HG02642 (cell line): Measurements from ENCODE around the gene RIMS3.
A peak's percentile ranks its signal among the peaks of the same experiment; 100 is the strongest.

Experiments used
- ATAC-seq: cut with Tn5 transposase; IDR thresholded peaks from one replicate; pipeline ENCODE4 v1.9.1; 2021; ENCODE audit warnings: mild to moderate bottlenecking; ENCODE audit not compliant: unreplicated experiment, poor library complexity

RIMS3 gene

GRCh38 chr1:40692429-40692895 is 27.0 kb upstream of the RIMS3 start:
- ATAC-seq = no peak

GRCh38 chr1:40691538-40692428 is 26.3 kb upstream of the RIMS3 start, which contains the start of gene NFYC:
Gene NFYC (plus strand): TSS chr1:40691704. CDS start chr1:40738844, 47,140 bp downstream.
- ATAC-seq = peak; percentile 84

- ATAC-seq = no peak
Measured at GRCh38 chr1:40690771-40691537, 25.5 kb upstream of the RIMS3 start.

- ATAC-seq = no peak
Measured at GRCh38 chr1:40689737-40690136, 24.3 kb upstream of the RIMS3 start.

- ATAC-seq = no peak
Measured at GRCh38 chr1:40687661-40688060, 22.2 kb upstream of the RIMS3 start.

- ATAC-seq = no peak
Measured at GRCh38 chr1:40687059-40687458, 21.6 kb upstream of the RIMS3 start.

GRCh38 chr1:40684669-40685068 is 19.2 kb upstream of the RIMS3 start:
- no peak for ATAC-seq

GRCh38 chr1:40679165-40679953 is 13.9 kb upstream of the RIMS3 start:
- no peak for ATAC-seq

GRCh38 chr1:40676501-40676900 is 11.0 kb upstream of the RIMS3 start:
- no peak for ATAC-seq

GRCh38 chr1:40673452-40673851 is 8.0 kb upstream of the RIMS3 start:
- no peak for ATAC-seq

GRCh38 chr1:40668769-40669525 is 3.5 kb upstream of the RIMS3 start:
- peak; percentile 67 for ATAC-seq

- ATAC-seq = no peak
Measured at GRCh38 chr1:40664791-40665190, 691 bp downstream of the RIMS3 start.

- ATAC-seq = no peak
Measured at GRCh38 chr1:40664167-40664537, 1.3 kb downstream of the RIMS3 start.

- ATAC-seq = no peak
Measured at GRCh38 chr1:40663324-40664166, 1.9 kb downstream of the RIMS3 start.

- ATAC-seq = no peak
Measured at GRCh38 chr1:40662864-40663263, 2.6 kb downstream of the RIMS3 start.

GRCh38 chr1:40662151-40662550 is 3.3 kb downstream of the RIMS3 start:
- ATAC-seq = no peak

- ATAC-seq = no peak
Measured at GRCh38 chr1:40661678-40662077, 3.8 kb downstream of the RIMS3 start.

- no peak for ATAC-seq
Measured at GRCh38 chr1:40659649-40659947, 5.9 kb downstream of the RIMS3 start.
